ENCODE measurements around the gene RAB9A.
"Not testable (repeated sequence)": the region's sequence is repeated elsewhere in the genome, so short reads cannot be mapped to it uniquely, and the experiment has no call there.

Gene RAB9A

DNA sequence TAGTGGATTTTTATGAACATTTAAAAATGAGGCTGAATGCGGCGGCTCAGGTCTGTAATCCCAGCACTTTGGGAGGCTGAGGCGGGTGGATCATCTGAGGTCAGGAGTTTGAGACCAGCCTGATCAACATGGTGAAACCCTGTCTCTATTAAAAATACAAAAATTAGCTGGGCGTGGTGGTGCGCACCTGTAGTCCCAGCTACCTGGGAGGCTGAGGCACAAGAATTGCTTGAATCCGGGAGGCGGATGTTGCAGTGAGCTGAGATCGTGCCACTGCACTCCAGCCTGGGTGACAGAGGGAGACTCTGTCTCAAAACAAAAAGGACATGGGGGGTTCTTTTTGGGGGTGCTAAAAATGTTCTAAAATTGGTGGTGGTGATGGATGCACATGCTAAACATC is 19.2 kb upstream of the RAB9A start:
- DNase-seq (ENCODE audit: low spot score): not testable (repeated sequence)

DNA sequence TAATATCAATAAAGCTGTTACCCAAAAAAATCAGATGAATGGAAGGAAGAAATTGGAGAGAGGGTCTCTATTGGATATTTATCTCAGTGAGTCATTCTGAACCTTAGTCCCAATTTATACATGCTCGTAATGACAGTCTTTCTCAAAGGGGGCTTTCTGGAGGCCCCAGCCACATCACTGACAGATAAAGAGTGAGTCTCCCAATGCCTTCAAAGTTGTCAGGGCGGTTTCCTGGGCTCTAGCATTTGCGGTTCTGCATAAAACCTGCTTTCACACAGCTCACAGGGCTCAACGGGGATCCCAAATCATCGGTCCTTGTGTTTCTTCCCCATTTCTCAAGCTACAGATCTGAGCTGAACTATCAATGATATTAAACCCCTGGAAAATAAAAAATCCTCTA is 18.7 kb upstream of the RAB9A start:
- no peak for DNase-seq (ENCODE audit: low spot score)

GRCh38 chrX:13673016-13673415 is 15.9 kb upstream of the RAB9A start:
- DNase-seq (ENCODE audit: low spot score): no peak

DNA sequence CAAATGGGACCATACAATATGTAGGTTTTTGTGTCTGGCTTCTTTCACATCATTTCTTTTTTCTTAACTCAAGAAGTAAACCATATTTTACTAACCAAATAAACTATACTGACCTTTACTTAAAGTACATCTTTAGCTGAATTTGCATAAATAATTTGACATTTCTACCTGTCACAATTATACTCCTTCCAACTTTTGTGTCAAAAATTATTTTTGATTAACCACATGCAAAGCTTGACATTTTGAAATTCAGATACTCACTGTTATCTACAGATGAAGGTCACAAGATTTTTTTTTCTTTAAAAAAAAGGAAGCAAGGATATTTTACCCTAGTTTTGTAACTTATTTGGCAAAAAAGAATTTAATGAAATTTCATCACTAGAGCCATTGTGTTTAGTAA is 12.0 kb upstream of the RAB9A start:
- DNase-seq (ENCODE audit: low spot score): no peak

DNA sequence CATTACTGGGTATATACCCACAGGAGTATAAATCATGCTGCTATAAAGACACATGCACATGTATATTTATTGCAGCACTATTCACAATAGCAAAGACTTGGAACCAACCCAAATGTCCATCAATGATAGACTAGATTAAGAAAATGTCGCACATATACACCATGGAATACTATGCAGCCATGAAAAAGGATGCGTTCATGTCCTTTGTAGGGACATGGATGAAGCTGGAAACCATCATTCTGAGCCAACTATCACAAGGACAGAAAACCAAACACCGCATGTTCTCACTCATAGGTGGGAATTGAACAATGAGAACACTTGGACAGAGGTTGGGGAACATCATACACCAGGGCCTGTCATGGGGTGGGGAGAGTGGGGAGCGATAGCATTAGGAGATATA is 9.2 kb upstream of the RAB9A start:
- DNase-seq (ENCODE audit: low spot score): not testable (repeated sequence)

DNA sequence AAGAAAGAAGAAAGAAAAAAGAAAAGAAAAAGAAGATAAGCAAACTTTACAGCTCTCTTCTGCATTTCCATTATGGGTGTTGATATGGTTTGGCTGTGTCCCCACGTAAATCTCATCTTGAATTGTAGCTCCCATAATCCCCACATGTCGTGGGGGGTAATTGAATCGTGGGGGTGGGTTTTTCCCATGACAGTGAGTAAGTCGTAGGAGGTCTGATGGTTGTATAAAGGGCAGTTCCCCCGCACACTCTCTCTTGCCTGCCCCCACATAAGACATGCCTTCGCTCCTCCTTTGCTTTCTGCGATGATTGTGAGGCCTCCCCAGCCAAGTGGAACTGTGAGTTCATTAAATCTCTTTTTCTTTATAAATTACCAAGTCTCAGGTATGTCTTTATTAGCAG is 7.3 kb upstream of the RAB9A start:
- no peak for DNase-seq (ENCODE audit: low spot score)

GRCh38 chrX:13684361-13684760 is 4.6 kb upstream of the RAB9A start:
- no peak for DNase-seq (ENCODE audit: low spot score)

DNA sequence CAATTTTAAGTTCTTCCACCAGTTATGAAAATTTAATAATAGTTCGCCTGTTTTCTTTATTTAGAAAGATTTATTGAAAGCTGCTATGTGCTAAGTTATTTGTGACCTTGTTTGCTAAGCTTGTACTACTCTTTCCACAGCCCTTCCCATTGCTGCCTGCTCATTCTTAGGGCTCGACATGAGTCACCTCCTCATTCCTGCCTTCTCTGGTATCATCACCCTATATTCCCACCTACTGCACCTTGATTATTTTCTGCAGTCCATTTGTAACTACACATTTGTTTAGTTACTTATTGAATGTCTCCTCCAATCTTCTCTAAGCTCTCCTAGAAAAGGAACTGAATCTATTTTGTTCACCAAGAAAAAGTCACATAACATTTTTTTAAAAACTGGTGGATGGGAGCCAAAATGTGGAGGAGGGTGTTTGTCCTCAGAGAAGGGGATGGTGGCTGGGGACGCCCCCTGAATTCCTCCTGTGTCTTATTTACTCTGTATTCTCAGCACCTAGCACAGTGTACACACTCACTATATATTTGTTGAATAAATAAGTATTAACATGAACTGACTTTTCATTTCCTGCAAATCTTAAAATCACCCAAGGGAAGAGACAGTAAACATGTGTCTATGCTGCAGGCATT is 3.7 kb upstream of the RAB9A start:
- DNase-seq (ENCODE audit: low spot score): no peak

DNA sequence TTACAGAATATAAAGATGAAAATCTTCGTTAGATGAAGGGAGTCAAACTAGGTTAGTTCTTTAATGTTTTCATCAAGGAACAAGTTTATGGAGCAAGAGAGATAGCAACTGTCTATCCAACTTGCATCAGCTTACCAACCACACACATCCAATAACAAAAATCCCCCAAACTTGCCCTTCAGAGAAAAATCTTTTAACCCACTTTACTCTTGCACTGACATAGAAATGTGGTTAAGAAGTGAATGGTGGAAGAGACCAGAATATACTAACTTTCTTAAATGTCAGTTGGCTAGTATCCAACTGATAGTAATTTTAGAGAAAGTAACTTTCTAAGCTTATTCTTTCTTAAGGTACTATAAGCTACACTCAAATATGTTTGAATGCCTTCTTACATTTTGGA is 1.7 kb upstream of the RAB9A start:
- DNase-seq (ENCODE audit: low spot score): no peak

- no peak for DNase-seq (ENCODE audit: low spot score)
Observed at GRCh38 chrX:13688384-13688957, 457 bp upstream of the RAB9A start.

GRCh38 chrX:13689741-13690211 is 848 bp downstream of the RAB9A start:
- DNase-seq (ENCODE audit: low spot score): no peak

DNA sequence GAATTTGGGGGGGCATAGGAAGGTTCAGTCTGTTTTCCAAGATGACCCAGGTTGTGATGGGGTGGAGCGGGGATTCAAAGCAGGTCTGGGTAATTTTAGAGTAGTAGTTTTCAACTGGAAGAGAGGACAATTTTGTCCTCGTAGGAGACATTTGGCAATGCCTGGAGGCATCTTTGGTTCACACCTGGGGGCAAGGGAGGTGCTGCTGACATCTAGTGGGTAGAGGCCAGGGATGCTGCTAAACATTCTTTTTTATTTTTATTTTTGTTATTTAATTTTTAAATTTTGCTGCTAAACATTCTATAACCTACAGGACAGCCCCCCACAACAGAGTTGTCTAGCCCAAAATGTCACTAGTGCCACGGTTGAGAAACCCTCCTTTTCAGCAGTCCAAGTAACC is 1.9 kb downstream of the RAB9A start:
- no peak for DNase-seq (ENCODE audit: low spot score)

DNA sequence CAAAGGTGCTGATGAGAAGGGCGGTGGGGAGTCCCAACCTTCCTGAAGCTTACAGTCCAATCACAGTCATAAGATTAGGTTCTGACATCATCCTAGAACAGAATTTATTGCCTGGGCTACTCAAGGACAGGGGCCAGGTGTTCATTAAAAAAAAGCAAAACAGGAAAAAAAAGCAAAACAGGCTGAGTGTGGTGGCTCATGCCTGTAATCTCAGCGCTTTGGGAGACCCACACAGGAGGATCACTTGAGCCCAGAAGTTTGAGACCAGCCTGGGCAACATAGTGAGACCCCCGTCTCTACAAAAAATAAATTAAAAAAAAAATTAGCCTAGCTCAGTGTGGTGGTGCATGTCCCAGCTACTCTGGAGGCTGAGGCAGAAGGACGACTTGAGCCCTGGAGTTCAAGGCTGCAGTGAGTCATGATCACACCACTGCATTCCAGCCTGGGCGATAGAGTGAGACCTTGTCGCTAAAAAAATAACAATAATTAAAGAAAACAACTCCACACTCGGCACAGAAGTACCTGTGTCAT is 3.0 kb downstream of the RAB9A start:
- no peak for DNase-seq (ENCODE audit: low spot score)

DNA sequence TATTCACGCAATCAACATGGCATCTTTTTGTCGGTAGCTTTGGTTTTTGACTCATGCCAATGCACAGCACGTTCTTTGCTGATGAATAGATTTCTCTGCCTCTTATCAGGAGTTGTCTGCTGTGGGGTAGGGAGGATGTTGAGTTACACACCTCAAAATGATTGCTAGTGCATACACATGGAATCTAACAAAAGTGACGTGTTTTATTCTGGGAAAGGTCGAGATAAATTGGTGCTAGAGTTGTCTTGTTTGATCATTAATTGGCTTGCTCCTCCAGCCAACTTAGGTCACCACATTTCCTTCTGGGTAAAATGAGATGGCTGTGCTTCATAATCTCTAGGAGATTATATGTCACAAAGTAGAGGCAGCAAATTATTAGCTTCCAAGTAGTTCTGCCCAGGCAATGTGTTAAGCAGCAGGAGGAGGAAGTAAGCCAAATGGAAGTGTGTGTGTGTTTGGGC is 3.9 kb downstream of the RAB9A start:
- DNase-seq (ENCODE audit: low spot score): no peak

DNA sequence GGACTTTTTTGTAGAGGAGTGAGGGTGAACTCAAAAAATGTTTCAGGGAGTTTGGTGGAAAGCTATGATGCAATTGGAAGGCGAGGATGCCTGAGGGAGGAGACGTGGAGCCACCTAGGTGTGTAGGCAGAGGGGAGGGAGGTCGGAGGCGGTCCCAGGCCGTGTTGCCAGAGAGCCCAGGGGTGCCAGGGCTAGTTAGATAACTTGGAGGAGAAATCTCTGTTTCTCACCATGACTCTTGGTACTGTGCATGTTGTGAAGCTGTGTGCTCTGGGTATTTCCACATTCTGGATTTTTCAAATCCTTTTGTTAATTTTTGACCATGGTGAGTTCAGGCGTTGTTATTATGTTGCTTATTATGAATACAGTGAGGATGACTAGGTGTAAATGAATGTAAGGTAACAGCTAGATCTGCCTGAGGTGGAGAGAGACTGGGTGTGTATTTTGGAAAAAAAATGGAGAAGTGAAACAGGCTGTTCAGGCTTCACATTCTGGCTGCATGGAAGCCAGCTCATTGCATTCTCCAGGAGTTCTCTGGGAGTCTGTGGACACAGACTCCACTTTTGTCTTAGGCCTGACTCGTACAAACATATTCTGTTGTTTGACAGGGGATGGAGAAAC is 4.5 kb downstream of the RAB9A start:
- DNase-seq (ENCODE audit: low spot score): peak; percentile 10

DNA sequence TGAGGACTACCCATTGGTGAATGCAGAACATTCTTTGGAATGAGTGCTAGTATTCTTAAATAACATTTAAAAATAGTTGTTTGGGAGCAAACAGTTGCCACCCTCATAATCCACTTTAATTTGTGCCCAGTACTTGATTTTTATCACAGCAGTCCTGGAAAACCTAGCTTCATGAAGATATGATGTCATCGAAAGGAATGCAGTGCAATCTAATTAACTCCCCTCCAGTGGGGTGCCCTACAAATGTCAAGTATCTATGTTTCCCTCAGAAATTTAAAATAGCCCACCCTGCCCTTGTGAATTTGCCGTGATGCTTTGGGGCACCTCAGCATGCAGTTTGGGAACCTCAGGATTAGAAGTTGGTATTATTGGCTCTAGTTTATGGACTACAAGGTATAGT is 5.4 kb downstream of the RAB9A start:
- no peak for DNase-seq (ENCODE audit: low spot score)

- DNase-seq (ENCODE audit: low spot score): no peak
Observed at GRCh38 chrX:13694983-13695382, 6.1 kb downstream of the RAB9A start.

- DNase-seq (ENCODE audit: low spot score): no peak
Observed at GRCh38 chrX:13695601-13696115, 6.7 kb downstream of the RAB9A start.

GRCh38 chrX:13697455-13697854 is 8.5 kb downstream of the RAB9A start:
- DNase-seq (ENCODE audit: low spot score): no peak

DNA sequence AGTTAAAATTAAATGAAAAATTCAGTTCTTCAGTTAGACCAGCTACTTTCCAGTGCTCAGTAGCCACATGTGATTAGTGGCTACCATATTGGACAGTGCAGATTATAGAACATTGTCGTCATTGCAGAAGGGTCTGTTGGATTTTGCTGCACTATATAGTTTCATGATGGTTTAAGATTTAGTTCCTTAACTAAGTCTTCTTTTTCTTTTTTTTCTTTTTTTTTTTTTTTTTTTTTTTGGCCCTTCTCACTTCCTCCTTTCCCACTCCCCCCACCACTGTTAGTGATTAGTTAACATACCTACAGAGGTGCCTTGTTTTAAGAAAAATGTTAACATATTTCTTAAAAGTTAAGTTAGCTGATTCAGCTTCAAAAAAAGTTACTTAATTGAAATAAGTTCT is 9.0 kb downstream of the RAB9A start:
- DNase-seq (ENCODE audit: low spot score): no peak

- no peak for DNase-seq (ENCODE audit: low spot score)
Observed at GRCh38 chrX:13698432-13698831, 9.5 kb downstream of the RAB9A start.

GRCh38 chrX:13699183-13699826 is 10.4 kb downstream of the RAB9A start:
- peak; percentile 10 for DNase-seq (ENCODE audit: low spot score)

- DNase-seq (ENCODE audit: low spot score): no peak
Observed at GRCh38 chrX:13700380-13700779, 11.5 kb downstream of the RAB9A start.

All from iPS-NIHi11 (cell line).